Stimulated activated CD8-positive, alpha-beta memory T cell treated with anti-CD3 and anti-CD28 coated beads, Interleukin-15, amount 100 ng/mL, for 24 hours (primary cell): ENCODE results near the gene THBS4.

Experiments used
- DNase-seq: peaks from one replicate; pipeline ENCODE4 v3.0.0-alpha.2; 2020; ENCODE audit warnings: low read depth

Gene THBS4

GRCh38 chr5:80034962-80035821, at the start of gene THBS4:
Gene THBS4 (plus strand): TSS chr5:80035348. CDS start chr5:80035538, 190 bp downstream.
- no peak for DNase-seq

GRCh38 chr5:79986260-79986659, 48.9 kb upstream of the THBS4 start:
- DNase-seq: no peak

DNA sequence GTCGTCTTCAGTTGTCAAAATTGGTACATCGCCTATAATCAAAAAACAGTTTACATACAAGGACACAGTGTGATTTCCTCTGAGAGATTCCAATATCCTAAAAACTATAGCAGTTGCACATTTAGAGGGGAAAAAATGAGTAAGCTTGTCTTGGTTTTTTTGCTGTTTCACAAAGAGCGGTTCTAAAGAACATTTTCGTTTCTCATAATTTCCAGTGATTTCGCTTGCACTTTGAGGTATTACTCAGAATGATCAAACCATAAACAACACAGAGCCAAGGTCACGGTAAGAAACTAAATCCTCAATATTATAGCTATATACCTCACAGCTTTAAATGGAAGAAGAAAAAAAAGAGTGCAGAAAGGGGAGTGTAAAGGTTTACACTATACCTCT, 44.9 kb upstream of the THBS4 start:
- no peak for DNase-seq

- peak; percentile 73 for DNase-seq
Observed at GRCh38 chr5:79990598-79991507, 44.3 kb upstream of the THBS4 start, which contains the start of gene MTX3. Gene MTX3 (minus strand): TSS chr5:79991262. CDS start chr5:79991238, 24 bp downstream.

DNA sequence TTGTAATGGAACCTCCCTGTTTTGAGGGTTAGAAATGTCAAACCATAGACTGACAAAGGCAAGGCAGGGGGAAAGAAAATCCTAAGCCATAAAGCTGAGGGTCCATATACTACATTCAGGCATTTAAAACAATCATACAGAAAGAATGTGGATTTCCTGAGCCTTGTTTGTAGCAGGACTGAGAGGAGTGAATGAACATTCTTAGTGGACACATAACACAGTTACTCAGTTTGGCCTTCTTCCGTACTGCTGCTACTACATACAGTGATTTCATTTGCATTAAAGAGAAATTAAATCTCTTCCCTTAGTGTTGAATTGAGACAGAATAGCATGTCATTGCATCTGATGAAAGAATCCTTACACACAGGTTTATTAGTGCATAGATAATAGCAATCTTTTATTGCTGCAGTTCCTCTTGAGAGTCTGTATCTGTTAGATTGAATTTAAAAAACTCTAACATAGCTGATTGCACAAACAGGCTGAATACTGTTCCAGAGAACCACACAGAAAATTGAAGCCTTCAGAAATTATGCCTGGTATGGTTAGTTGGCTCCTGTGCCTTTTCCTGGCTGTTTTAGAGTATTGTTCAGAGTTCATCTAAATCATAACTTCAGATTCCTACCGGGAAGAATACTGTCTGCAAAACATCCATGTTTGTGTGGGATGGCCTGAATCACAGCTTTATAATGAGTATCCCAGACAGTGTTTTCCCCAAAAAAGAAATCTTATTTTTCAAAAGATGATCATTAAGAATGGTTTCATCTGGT, 42.1 kb upstream of the THBS4 start:
- DNase-seq: no peak

- no peak for DNase-seq
Observed at GRCh38 chr5:79999722-80000121, 35.4 kb upstream of the THBS4 start.

DNA sequence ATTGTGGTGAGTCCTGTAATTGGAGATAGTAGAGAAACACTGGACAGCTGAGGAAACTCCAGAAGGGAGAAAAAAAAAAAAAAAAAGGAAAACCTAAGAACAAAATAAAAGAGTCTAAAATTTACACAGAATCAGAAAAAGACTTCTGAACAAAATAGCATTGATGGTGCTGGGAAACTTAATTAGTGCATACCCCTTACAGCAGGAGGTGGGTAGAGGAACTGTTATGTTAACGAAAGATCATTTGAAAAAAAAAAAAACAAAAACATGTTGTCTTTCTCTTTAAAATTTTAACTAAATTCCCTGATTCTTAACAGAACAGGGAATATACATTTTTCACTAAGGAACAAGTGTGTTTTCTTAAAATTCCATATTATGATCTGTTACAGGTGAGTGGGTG, 32.5 kb upstream of the THBS4 start:
- no peak for DNase-seq

GRCh38 chr5:80008995-80009765, 26.0 kb upstream of the THBS4 start:
- no peak for DNase-seq

DNA sequence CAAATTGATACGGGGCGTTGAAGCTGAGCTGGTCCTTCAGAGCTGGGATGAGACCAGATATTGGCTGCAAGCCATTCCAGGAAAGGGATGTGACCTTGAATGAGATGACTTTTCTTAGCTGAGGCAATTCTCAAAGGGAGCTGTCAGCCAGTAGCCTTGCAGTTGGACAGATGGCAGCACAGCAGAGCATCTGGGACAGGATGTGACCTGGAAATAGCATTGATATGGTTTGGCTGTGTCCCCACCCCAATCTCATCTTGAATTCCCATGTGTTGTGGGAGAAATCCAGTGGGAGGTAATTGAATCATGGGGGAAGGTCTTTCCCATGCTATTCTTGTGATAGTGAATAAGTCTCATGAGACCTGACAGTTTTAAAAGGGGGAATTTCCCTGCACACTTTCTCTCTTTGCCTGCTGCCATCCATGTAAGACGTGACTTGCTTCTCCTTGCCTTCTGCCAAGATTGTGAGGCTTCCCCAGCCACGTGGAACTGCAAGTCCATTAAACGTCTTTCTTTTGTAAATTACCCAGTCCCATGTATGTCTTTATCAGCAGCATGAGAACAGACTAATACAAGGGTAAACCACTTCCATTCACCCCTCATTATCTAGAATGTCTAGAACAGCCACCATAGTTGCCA, 24.3 kb upstream of the THBS4 start:
- DNase-seq: no peak

- DNase-seq: no peak
Observed at GRCh38 chr5:80025069-80025468, 10.1 kb upstream of the THBS4 start.

DNA sequence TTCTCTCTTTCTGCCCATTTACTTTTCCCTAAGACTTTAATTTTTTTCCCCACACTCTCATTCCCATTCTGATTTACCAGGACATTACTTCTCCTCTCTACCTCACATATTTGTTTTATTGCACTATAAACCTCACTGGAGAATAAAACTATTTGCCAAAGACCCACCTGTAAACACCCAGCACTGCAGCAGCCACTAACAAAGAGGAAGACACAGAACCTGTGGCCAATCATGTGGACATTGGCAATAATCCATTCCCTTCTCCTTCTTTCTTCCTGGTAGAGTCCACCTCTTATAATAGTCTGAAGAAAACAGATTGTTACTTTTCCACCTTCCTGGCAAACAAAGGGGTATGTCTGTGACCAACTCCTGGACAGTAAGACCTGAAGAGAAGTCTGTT, 8.3 kb upstream of the THBS4 start:
- DNase-seq: no peak

DNA sequence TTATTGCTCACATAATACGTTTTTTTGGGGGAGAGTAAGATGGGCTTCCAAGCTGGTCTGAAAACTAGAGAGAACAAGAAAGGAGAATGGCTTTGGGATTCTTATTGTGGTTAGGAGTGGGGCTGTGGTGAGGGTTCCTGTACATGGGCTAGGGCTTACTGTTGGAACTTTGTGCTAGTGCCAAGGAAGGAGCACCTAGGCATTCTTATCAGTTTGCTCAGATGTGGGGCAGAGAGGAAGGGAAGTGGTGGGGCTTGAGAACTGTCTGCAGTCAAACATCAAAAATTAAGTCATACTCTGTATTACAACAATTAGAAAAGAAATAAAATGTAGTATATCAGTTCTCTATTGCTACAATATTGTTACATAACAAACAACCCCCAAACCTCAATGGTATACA, 4.0 kb upstream of the THBS4 start:
- no peak for DNase-seq

- no peak for DNase-seq
Observed at GRCh38 chr5:80033513-80033912, 1.6 kb upstream of the THBS4 start.

DNA sequence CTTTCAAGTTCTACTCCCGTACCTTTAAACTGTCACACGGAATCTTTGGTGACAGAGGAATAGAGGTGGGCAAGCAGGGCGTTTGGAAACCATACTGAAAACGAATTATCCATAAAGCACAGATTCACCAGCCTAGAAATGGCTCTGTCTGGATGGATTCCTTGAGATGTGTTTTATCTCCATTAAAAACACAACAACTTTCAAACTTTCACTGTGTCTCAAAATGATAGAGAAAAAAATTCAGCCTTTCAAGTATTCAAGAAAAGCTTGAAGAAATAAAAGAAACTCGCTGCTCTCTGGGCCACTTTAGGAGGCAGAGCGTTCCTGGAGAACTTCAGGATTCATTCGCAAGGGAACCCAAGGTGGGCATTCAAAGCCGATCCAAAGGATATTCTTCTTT, 589 bp upstream of the THBS4 start:
- no peak for DNase-seq

DNA sequence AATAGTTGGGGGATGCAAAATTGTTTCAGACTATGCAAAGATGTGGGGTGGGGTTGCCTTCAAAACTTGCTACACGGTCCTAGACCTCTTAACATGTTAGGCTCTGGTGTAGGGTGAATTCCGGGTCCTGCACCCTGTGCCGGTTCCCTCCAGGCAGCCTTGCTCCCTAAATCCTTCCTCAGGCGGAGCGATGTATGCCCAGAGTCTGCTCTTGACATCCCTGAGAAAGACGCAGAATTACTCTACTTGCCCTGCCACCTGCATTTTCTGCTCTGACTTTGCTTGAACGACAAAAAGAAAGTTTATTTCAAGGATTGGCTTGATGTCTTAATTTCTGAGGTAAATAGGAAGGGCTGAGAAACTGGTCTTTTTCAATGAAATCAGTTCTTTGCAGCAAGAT, 691 bp downstream of the THBS4 start:
- no peak for DNase-seq

DNA sequence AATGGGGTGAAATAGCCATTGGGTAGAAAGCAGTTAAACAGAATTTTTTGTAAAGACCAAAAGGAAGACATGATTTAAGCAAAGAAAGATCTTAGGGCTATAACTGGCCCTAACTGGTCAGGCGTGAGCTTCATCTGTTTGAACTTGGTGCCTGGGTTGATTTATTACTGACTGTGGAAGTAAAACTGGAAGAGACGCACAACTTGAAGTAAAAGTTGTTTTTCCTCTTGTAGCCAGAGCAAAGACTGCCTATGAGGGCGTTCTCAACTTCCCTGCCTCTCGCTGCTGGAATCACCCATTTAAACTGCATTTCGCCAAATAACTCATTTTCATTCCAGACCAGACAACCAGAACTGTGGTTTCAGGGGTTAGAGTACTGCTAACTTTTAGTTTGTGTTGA, 1.5 kb downstream of the THBS4 start:
- DNase-seq: no peak

- DNase-seq: no peak
Observed at GRCh38 chr5:80037366-80037765, 2.2 kb downstream of the THBS4 start.

- DNase-seq: no peak
Observed at GRCh38 chr5:80039650-80040049, 4.5 kb downstream of the THBS4 start.

DNA sequence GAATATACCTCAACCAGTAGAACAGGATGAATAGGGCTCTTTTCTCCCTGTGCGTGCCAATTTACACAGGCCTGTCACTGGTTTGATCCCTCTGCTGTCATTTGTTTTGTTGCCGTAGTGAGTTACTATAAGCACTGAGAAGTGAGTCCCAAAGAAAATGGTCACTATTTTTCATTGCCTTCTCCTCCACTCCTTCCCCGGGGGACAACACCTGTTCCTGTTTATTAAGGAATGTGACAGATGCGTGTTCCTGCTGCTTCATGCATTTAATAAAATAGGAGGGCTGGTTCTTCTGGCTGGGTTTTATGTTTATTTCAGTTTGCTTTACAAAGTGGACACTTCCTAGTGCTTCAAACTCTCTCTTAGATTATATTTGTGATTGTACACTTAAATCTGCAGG, 6.4 kb downstream of the THBS4 start:
- DNase-seq: no peak

- no peak for DNase-seq
Observed at GRCh38 chr5:80042330-80042729, 7.2 kb downstream of the THBS4 start.

DNA sequence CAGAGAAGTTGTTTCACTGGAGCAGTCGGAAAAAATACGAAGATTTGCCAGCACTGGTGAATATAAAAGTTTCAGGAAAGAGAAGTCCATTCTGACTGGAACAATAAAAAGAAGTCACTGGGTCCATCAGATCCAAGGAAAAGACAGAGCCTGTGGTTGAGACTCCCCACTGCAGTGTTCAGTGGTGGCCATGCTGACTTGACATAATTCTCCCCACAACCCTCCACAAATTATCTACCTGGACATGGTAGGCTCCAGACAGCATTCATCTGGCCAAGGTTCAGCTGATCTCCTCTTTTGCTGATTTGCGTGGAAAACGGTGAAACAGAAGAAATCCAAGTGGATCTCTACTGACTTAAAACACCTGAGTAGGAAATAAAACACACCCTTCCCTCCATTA, 8.0 kb downstream of the THBS4 start:
- no peak for DNase-seq
